Measurements from ENCODE around the gene COX7A2.

COX7A2 gene

DNA sequence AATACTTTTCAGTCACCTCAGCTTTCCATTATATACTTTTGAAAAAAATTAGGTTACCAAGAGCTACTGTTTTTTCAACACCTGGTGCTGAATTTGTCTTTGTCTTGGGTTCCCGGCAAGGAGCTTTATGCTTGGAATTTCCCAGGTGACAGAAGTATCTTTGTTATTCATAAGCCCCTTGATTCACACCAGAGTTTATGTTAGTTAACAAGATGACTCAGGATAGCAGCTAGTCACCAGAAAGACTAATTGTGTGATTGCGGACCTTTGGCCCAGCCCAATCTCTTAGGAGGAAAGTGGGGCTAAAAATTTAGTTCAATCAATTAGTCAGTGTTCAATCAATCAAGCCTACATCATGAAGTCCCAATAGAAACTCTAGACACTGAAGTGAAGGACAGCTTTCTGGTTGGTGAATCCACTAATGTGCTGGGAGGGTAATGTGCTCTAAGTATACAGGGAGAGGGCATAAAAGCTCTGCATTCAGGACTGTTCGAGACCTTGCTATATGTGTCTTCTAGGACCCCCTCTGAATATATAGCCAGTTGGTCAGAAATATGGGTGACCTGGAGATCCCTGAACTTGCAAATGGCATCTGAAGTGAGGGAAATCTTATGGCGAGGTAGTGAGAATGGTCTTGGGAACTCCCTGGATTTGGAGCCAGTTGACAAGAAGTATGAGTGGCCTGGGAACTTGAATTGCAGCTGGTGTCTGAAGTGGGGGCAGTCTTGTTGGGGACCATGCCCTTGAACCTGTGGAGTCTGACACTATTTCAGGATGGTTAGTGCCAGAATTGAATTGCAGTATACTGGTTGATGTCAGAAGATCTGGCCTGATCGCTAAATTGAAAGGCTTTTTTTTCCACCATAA, 24.8 kb upstream of the COX7A2 start:
- no peak for DNase-seq (ENCODE audit: low read depth)

GRCh38 chr6:75267461-75267860, 23.9 kb upstream of the COX7A2 start:
- no peak for DNase-seq (ENCODE audit: low read depth)

- DNase-seq (ENCODE audit: low read depth), result no peak
Measured at GRCh38 chr6:75266716-75267291, 23.2 kb upstream of the COX7A2 start.

DNA sequence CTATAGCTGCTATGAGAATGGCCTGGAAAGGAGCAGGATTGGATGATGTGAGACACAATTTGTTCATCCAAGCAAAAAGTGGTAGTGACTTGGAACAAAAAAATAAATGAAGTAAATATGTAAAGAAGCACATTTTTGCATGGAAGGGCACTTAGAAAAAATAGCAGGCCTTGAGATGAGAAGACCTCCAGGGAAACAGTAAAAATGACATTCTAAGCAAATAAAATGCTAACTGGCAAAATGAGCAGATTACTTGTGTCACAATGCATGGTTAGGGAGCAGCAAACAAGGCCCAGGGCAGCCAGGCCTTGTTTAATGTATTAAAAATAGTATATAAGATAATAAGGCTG, 19.8 kb upstream of the COX7A2 start:
- no peak for DNase-seq (ENCODE audit: low read depth)

DNA sequence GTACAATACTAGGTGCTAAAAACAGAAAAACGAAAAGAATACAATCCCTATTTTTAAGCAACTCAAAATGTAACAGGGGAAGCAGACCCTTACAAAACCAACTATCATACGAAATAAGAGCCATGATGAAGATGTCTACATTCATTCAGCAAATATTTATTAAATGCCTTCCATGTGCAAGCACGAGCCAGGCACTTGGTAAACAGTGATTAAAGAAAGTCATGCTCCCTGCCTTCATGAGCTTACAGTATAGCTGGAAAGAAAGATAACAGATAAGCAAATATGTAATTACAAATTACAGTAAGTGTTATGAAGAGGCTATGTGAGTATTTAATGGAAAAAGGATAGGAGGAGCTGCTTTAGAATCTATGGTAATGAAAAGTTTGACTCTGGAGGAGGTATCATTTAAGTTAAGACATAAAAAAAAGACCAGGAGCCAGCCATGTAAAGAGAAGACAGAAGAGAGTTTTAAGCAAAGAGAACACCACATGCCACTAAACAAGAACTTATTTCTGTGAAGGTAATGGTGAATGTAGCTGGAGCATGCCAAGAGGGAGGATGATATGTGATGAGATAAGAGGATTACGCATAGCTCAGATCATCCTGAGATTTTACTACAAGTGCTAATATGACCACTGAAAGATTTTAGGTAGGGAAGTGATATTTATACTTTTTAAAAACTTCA, 19.3 kb upstream of the COX7A2 start:
- no peak for DNase-seq (ENCODE audit: low read depth)

DNA sequence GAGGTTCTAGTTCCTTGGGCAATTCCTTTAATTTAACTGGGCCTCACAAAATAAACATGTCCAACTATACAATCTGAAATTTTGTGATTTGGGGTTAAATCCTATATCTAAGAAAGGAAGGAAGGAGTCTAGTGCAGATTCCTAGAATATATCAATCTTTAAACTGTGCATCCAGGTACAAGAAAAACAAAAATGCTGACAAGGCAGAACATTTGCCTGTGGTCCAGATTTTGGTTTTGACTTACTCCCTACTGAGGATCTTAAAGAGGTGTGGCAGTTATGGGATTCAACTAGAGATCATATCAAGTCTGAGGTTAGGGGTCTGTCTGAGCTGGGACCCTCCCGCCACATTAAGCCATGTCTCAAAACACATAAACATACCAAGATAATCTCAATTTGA, 17.7 kb upstream of the COX7A2 start:
- DNase-seq (ENCODE audit: low read depth), result no peak

- DNase-seq (ENCODE audit: low read depth), result no peak
Measured at GRCh38 chr6:75257343-75258087, 13.9 kb upstream of the COX7A2 start.

DNA sequence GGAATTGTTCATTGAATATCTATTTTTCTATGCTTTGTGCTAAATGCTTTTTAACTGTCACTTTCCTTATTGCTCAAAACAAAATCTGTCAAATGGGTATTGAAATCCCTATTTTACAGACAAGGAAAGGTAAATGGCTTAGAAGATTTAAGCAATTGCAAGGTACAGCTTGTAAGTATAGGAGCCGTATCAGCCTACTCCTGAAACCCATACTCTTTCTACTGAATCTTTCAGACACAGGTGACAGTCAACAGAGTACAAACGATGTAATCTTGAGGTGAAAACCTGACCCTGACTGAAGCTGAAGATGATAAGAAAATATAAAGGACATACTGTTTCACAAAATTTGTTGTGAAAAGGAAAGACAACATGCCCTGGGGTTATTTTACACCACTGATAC, 7.0 kb upstream of the COX7A2 start:
- DNase-seq (ENCODE audit: low read depth), result no peak

DNA sequence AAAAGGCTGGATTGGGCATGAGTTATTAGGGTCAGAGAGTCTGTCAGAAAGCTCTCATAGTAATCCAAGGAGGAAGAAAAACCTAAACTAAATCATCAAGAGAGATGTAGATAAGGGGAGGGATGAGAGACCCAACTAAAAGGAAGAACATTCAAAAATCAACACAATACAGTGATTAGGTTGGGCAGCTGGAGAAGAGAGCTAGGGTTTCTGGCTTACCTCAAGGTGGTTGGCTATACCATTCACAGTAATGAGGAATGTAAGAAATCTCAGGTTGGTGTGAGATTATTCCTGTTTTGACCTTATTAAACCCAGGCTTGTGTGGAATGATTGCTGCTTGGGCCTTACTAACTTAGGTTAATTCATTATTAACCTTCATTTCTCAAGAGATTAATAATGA, 6.2 kb upstream of the COX7A2 start:
- DNase-seq (ENCODE audit: low read depth), result no peak

- DNase-seq (ENCODE audit: low read depth), result no peak
Measured at GRCh38 chr6:75246386-75246785, 2.8 kb upstream of the COX7A2 start.

DNA sequence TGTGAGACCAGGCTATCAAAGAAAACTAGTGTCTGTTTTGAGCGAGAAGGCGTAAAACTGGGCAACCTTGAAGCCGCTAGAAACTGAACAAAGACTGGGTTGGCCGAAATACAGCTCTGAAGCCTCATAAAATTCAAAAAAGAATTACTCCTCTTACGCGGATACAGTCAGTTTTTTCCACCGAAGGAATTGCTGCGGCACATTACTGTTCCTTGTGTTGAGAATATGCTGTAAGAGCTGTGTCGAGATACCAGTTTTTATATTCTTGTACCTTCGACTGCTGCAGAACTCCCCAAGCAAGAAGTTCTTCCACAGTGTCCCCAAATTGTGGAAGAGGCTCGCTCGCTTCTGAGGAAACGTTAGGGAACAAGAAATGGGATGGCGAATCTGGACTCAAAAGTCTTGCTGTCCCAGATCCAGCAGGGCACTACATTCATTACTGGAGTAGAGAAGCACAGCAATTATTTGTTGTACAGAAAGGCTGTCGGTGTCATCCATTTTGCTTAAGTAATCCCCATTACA, 523 bp upstream of the COX7A2 start:
- DNase-seq (ENCODE audit: low read depth), result no peak

DNA sequence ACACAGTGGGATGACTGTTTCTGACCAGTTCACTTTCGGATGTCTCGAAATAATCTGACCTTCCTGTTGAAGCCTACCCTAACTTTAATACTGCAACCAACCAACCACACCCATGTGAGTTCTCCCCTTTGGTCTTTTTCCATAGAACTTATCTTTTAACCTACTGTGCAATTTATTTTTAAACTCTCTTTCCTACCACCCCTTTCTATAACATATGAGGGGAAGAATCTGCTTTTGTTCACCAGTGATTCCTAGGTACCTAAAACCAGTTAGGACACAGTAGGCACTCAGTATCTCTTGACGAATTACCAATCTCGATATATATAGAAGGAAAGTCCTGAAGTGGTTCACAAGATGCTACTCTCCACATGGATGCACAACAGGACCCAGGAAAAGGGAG, 7.0 kb downstream of the COX7A2 start:
- no peak for DNase-seq (ENCODE audit: low read depth)

GRCh38 chr6:75235271-75235670, 8.3 kb downstream of the COX7A2 start:
- DNase-seq (ENCODE audit: low read depth), result no peak

DNA sequence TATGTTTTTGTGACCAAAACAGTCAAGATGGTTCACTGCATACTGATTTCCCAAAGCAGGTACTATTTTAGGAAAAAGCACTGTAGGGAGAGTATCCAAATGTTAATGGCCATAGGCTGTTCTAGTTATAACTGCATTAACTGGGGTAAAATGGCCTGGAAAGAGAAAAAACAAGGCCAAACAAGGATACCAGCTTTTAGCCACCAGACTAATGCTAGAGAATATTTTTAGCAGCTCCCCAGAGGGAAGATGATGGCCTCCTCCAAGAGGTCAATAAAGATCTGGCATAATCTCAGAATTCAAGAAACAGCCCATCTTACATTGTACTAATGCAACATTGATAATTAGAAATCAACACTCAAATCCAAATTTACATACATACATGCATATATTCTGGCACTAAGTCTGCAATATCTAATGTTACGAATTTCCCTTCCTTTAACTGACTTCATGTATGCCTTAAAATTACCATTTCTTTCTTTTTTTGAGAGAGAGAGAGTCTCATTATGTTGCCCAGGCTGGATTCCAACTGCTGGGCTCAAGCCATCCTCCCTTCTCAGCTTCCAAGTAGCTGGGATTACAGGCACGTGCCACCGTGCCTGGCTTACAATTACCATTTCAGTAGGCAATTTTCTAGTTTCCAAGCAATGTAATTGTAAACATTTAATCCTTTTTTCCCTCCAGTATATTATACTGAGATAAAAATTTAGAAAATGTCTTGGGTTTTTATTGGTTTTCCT, 9.3 kb downstream of the COX7A2 start:
- DNase-seq (ENCODE audit: low read depth), result no peak

GRCh38 chr6:75233092-75233615, 10.4 kb downstream of the COX7A2 start:
- no peak for DNase-seq (ENCODE audit: low read depth)

DNA sequence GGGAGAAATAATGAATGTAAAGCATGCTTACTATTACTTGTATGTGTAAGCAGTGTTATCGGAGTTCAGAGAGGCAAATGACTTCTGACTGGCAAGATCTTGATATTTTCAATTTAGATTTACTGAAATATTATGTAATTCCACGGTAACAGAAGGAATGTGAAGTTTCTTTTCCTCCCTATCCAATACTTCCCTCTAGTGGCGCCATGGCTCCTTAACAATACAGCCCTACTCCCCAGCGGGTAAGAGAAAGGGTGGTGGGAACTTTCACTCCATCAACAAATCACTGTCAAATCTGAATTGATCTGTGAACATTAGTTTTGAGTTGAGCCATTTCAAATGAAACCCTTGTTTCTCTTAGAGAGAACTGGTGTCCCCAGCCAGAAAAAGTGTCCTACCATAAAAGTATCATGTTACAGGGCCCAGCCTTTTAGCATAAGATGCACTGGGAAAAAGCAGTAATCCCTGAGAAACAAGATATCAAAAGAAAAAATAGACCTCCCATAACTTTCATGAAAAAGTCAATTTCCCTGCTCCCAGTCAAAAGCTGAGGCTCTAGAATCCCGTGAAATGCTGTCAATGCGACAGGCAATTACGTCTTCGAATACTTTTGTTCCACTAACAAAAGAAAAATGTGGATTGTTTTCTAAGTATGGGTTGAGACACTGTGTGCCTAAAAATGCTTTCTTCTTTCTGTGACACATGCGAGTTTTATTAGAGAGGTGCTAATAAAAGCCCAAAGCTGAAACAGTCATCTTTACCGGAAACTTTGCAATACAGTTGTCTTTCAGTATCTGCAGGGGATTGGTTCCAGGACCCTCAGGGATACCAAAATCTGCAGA, 12.9 kb downstream of the COX7A2 start:
- no peak for DNase-seq (ENCODE audit: low read depth)

DNA sequence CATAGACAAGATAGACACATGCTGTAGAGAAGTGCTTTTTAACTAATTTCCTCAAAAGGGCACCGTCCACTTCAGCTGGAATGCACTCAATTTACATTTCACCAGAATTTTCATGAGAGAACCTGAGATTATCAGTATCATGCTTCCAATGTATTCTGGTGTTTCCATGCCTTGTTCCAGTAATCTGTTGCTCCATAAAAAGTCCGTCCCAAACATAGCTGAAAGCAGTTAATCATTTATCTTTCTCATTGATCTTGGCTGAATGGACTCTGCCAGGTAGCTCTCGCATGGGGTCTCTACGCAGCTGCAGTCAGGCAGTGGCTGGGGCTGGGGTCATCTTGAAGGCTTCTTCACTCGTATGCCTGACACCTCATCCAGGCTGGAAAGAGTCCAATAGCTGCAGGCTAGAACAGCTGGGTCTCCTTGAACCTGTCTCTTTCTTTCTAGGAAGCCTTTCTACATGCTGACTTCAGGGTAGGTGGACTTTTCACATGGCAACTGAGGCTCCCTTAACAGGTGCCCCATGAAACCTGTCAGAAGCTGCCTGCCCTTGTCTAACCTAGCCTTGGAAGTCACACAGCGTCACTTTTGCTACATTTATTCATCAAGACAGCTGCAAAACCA, 19.2 kb downstream of the COX7A2 start:
- no peak for DNase-seq (ENCODE audit: low read depth)

- DNase-seq (ENCODE audit: low read depth), result no peak
Measured at GRCh38 chr6:75223428-75223827, 20.2 kb downstream of the COX7A2 start.

DNA sequence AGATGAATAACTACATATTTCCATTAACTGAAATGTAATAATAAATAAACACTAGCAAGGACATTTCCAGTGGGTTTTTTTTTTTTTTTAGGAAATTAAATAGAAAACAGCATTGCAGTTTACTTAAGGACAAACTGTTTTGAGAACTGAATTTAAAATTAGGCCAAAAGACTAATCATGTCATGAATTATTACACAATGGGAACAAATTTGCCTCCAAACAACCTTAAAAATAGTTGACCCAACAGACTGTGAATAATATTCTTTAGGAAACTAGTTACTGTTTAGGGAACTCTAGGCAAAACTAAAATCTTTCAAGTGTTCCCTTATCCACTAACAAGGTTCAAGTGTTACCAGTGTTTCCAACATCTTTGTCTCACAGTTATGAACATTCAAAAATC, 21.3 kb downstream of the COX7A2 start:
- no peak for DNase-seq (ENCODE audit: low read depth)

DNA sequence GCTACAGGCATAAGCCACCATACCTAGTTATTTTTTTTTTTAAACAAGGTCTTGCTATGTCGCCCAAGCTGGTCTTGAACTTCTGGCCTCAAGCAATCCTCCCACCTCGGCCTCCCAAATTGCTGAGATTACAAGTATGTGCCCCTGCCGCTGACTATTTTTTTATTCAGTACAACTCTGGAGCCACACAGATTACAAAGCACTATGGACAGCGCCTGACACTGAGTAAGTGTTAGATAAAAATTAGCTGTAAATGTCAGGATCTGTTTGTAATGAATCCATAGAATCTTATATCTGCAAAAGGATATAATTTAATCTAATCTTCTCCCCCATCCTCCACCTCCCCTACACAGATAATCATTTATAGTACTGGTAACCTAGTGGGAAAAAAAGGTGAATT, 22.5 kb downstream of the COX7A2 start:
- no peak for DNase-seq (ENCODE audit: low read depth)
